Effector memory CD8-positive, alpha-beta T cell (primary cell): Measurements from ENCODE around the gene DLG2.

Source experiments
- ATAC-seq: fragments of 150-1000 bp; cut with Tn5 transposase; replicated peaks from 2 replicates; pipeline ENCODE4 v1.10.0; 2021; ENCODE audit warnings: mild to moderate bottlenecking, moderate library complexity
- DNase-seq, 3 experiments: peaks; one replicate each; pipeline ENCODE4 v3.0.0; 2021
- H3K27ac Mint-ChIP-seq, 2 donors: one replicate each; pipeline ENCODE4 v1.8.0; 2022; ENCODE audit warnings: mild to moderate bottlenecking in 2 of 2, mixed read lengths in 2 of 2, moderate library complexity in 2 of 2
- H3K27me3 Mint-ChIP-seq, 2 donors: one replicate each; pipeline ENCODE4 v1.8.0; 2022; ENCODE audit warnings: mixed read lengths in 2 of 2
- H3K36me3 Mint-ChIP-seq: one replicate; pipeline ENCODE4 v1.8.0; 2022; ENCODE audit warnings: mild to moderate bottlenecking, moderate library complexity, mixed read lengths; ENCODE audit not compliant: insufficient read depth
- H3K4me1 Mint-ChIP-seq, 2 donors: one replicate each; pipeline ENCODE4 v1.8.0; 2022; ENCODE audit warnings: low read depth in 2 of 2, mixed read lengths in 2 of 2
- H3K4me3 Mint-ChIP-seq, 2 donors: one replicate each; pipeline ENCODE4 v1.8.0; 2022; ENCODE audit warnings: mild to moderate bottlenecking in 2 of 2, mixed read lengths in 2 of 2, moderate library complexity in 2 of 2
- H3K9me3 Mint-ChIP-seq, 2 donors: one replicate each; pipeline ENCODE4 v1.8.0; 2022; ENCODE audit warnings: mixed read lengths in 2 of 2

Gene DLG2

GRCh38 chr11:84140386-84141169 lies 1486.6 kb downstream of the DLG2 start:
- no peak overlapping the region for H3K4me3 Mint-ChIP-seq
- no peak for ATAC-seq
- no peaks in the 10 kb centered on the region for H3K27me3 Mint-ChIP-seq
- no peaks in the 10 kb centered on the region for H3K36me3 Mint-ChIP-seq
- peaks cover 5 to 10% of the 10 kb centered on the region in 2 donors for H3K9me3 Mint-ChIP-seq
- H3K27ac Mint-ChIP-seq, result no peak overlapping the region
- no peaks in the 10 kb centered on the region for H3K4me1 Mint-ChIP-seq
- no peak for DNase-seq

DNA sequence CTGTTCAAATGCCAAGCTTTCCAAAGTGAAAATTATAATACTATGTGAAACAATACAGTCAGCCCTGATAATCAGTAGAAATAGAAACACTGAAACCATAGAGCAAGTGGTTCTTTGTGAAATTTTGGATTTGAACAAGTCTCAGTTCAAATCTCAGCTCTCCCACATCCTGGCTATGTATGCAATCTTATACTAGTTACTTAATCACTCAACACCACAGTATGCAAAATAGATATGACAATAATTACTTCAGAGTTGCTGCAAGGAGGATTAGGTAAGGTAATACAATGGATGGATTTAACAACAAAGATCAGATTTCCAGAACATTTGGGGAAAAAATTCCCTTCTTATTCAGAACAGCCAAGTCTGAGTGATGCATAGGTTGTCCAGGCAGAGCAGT lies 1489.2 kb downstream of the DLG2 start:
- Mint-ChIP-seq H3K27ac (no peak overlapping the region), H3K36me3 (no peaks in the 10 kb centered on the region), H3K9me3 (peaks cover 6 to 16% of the 10 kb centered on the region in 2 donors), H3K4me3 (no peak overlapping the region), H3K27me3 (no peaks in the 10 kb centered on the region), H3K4me1 (no peaks in the 10 kb centered on the region)
- DNase-seq (no peak), ATAC-seq (no peak)

GRCh38 chr11:84137505-84137904 lies 1489.6 kb downstream of the DLG2 start:
- DNase-seq (no peak), ATAC-seq (no peak)
- Mint-ChIP-seq H3K27me3 (no peaks in the 10 kb centered on the region), H3K9me3 (peaks cover 5 to 20% of the 10 kb centered on the region in 2 donors), H3K36me3 (no peaks in the 10 kb centered on the region), H3K4me3 (no peak overlapping the region), H3K27ac (no peak overlapping the region), H3K4me1 (no peaks in the 10 kb centered on the region)

- ATAC-seq, result no peak
These were observed 1490.2 kb downstream of the DLG2 start for GRCh38 chr11:84136926-84137325.

DNA sequence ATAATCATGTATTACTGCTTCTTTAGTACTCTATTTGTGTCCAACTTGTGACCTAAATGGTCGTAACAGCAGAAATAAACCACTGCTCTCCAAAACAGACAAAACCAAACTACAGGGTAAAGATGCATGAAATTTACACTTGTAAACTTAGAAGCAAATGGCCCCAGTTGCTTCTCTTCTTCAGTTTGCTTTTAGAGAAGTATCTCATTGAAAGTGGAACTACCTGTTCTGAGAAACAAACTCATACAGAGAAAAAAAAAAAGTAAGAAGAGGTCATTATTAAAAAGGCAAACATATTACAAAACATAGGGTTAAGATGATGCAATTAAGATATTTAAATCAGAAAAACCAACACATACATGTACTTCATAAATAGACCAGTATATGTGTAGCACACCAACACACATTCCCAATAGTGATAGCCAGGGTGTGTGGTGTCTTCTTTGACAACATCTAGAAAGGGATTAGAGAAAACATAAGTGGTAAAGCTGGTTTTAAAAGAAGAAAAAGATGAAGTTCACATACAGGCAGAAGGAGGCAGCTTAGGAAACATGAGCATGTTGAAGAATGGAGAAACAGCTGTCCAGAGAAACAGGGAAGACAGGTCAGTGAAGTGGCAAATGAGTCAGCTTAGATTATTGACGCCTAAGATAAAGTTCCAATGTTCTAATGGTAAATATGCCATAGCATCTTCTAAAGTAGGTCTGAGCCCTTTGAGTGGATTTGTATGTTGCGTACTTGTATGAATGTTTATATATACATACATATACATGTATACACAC lies 1496.3 kb downstream of the DLG2 start:
- H3K27ac Mint-ChIP-seq, result no peak overlapping the region
- no peak for ATAC-seq
- H3K27me3 Mint-ChIP-seq, result no peaks in the 10 kb centered on the region
- no peak overlapping the region for H3K4me3 Mint-ChIP-seq
- peaks cover 8 to 34% of the 10 kb centered on the region in 2 donors for H3K9me3 Mint-ChIP-seq
- H3K36me3 Mint-ChIP-seq, result no peaks in the 10 kb centered on the region
- no peak for DNase-seq
- H3K4me1 Mint-ChIP-seq, result no peaks in the 10 kb centered on the region

More at GRCh38 chr11:84136926-84137325, 1490.2 kb downstream of the DLG2 start:
- no peaks in the 10 kb centered on the region for H3K4me1 Mint-ChIP-seq
- H3K4me3 Mint-ChIP-seq, result no peak overlapping the region
- no peak for DNase-seq
- no peak overlapping the region for H3K27ac Mint-ChIP-seq
- H3K9me3 Mint-ChIP-seq, result peaks cover 5 to 23% of the 10 kb centered on the region in 2 donors
- no peaks in the 10 kb centered on the region for H3K27me3 Mint-ChIP-seq
- no peaks in the 10 kb centered on the region for H3K36me3 Mint-ChIP-seq

- Mint-ChIP-seq H3K4me3 (no peak overlapping the region), H3K9me3 (peaks cover 4 to 27% of the 10 kb centered on the region in 2 donors), H3K4me1 (no peaks in the 10 kb centered on the region), H3K27ac (no peak overlapping the region), H3K27me3 (no peaks in the 10 kb centered on the region), H3K36me3 (no peaks in the 10 kb centered on the region)
- no peak for DNase-seq
- ATAC-seq, result no peak
These were observed 1497.1 kb downstream of the DLG2 start for GRCh38 chr11:84129961-84130576.

DNA sequence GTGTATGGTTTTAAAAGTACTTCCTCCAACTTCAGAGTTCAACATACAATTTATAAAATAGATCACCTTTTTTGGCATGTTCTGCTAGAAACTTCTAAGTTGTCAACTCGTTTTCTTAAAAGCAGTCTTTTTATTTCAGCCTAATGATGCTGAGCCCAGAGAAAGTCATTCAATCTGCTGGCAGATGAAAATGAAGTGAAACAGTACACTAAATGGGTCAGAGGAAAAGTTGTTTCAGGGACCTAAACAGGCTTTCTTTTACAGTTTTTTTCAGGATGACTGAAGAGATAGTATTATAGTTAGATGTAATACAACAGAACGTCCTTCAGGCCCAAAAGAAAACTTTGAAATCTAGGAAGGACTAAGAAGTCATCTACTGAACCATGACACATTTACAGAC lies 1498.3 kb downstream of the DLG2 start:
- no peak for DNase-seq
- H3K27me3 Mint-ChIP-seq, result no peaks in the 10 kb centered on the region
- H3K27ac Mint-ChIP-seq, result no peak overlapping the region
- H3K9me3 Mint-ChIP-seq, result peaks cover 4 to 26% of the 10 kb centered on the region in 2 donors
- no peak overlapping the region for H3K4me3 Mint-ChIP-seq
- no peaks in the 10 kb centered on the region for H3K4me1 Mint-ChIP-seq
- ATAC-seq, result no peak
- H3K36me3 Mint-ChIP-seq, result no peaks in the 10 kb centered on the region

- ATAC-seq, result no peak
- no peak overlapping the region for H3K4me3 Mint-ChIP-seq
- no peaks in the 10 kb centered on the region for H3K27me3 Mint-ChIP-seq
- H3K4me1 Mint-ChIP-seq, result no peaks in the 10 kb centered on the region
- no peak for DNase-seq
- H3K9me3 Mint-ChIP-seq, result peaks cover 6 to 17% of the 10 kb centered on the region in 2 donors
- H3K36me3 Mint-ChIP-seq, result no peaks in the 10 kb centered on the region
- no peak overlapping the region for H3K27ac Mint-ChIP-seq
These were observed 1509.8 kb downstream of the DLG2 start for GRCh38 chr11:84117394-84117793.

GRCh38 chr11:84106541-84106940 lies 1520.6 kb downstream of the DLG2 start:
- DNase-seq (no peak), ATAC-seq (no peak)

DNA sequence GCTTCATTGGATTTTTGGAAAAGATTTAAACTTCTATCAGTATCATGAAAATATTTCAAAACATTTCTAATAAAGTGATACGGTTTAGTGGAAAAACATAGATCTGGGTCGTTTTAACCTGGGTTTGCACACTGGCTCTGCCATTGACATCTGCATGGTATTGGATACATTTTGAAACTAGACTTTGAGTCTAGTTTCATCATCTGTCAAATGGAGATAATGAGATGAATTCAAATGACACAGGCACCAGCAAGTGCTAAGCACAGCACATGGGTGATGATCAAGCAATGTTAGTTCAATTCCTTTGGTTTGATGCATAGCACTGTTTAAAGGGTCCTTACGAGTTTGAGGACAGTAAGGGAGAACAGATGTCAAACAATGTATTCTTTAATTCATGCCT lies 1522.0 kb downstream of the DLG2 start:
- H3K4me3 Mint-ChIP-seq, result no peak overlapping the region
- no peak overlapping the region for H3K27ac Mint-ChIP-seq
- H3K27me3 Mint-ChIP-seq, result no peaks in the 10 kb centered on the region
- ATAC-seq (no peak), DNase-seq (no peak)
- no peaks in the 10 kb centered on the region for H3K4me1 Mint-ChIP-seq
- peaks cover 2 to 7% of the 10 kb centered on the region in 2 donors for H3K9me3 Mint-ChIP-seq
- H3K36me3 Mint-ChIP-seq, result no peaks in the 10 kb centered on the region

More at GRCh38 chr11:84106541-84106940, 1520.6 kb downstream of the DLG2 start:
- Mint-ChIP-seq H3K27me3 (no peaks in the 10 kb centered on the region), H3K27ac (no peak overlapping the region), H3K9me3 (no peaks in the 10 kb centered on the region), H3K36me3 (no peaks in the 10 kb centered on the region), H3K4me1 (no peaks in the 10 kb centered on the region), H3K4me3 (no peak overlapping the region)

GRCh38 chr11:84103096-84103495 lies 1524.0 kb downstream of the DLG2 start:
- no peak overlapping the region for H3K4me3 Mint-ChIP-seq
- no peaks in the 10 kb centered on the region for H3K36me3 Mint-ChIP-seq
- DNase-seq, result no peak
- H3K27me3 Mint-ChIP-seq, result no peaks in the 10 kb centered on the region
- H3K27ac Mint-ChIP-seq, result no peak overlapping the region
- H3K4me1 Mint-ChIP-seq, result no peaks in the 10 kb centered on the region
- no peak for ATAC-seq
- H3K9me3 Mint-ChIP-seq, result peaks cover 6 to 7% of the 10 kb centered on the region in 2 donors

DNA sequence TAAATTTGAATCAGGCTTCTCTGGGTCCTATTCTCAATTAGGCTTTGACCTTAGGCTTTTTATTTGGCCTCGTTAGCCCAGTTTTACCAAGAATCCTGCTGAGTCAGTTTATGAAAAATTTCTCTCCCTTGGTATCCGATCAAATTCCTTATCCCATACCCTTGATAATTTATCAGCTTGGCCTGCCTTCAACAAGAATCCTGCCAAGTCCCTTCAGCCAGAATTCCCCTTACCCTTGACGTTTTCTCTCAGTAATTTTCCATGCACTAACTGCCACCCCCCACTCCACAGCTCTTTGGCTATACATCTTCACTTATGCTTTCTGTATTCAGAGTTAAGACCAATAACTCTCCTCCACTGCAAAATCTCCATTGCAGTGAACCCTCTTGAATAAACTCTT lies 1530.0 kb downstream of the DLG2 start:
- no peak for ATAC-seq
- Mint-ChIP-seq H3K36me3 (no peaks in the 10 kb centered on the region), H3K4me1 (no peaks in the 10 kb centered on the region), H3K27ac (no peak overlapping the region), H3K4me3 (no peak overlapping the region), H3K27me3 (no peaks in the 10 kb centered on the region), H3K9me3 (peaks cover 7 to 14% of the 10 kb centered on the region in 2 donors)
- no peak for DNase-seq

GRCh38 chr11:84091212-84091986 lies 1535.7 kb downstream of the DLG2 start:
- no peaks in the 10 kb centered on the region for H3K27me3 Mint-ChIP-seq
- no peak for DNase-seq
- no peaks in the 10 kb centered on the region for H3K36me3 Mint-ChIP-seq
- H3K9me3 Mint-ChIP-seq, result peaks cover 7% of the 10 kb centered on the region in 2 donors
- no peak for ATAC-seq
- H3K4me3 Mint-ChIP-seq, result no peak overlapping the region
- H3K4me1 Mint-ChIP-seq, result no peaks in the 10 kb centered on the region
- H3K27ac Mint-ChIP-seq, result no peak overlapping the region
